ENCODE data around the gene NRN1L.
"Not testable (repeated sequence)": the region's sequence is repeated elsewhere in the genome, so short reads cannot be mapped to it uniquely, and the experiment has no call there.

The NRN1L gene

GRCh38 chr16:67882374-67883145, 2.1 kb upstream of the NRN1L start:
- DNase-seq, result peak in 54 of 56 donors; percentile 14 to 92 (median 74)

- peak in 5 of 56 donors; percentile 11 to 26 (median 21) for DNase-seq
Measured at GRCh38 chr16:67883146-67883871, 1.4 kb upstream of the NRN1L start.

GRCh38 chr16:67883872-67884261, 818 bp upstream of the NRN1L start:
- DNase-seq, result peak in 30 of 56 donors; percentile 8 to 68 (median 28)

- no peak for DNase-seq
Measured at GRCh38 chr16:67885545-67885944, 860 bp downstream of the NRN1L start.

- DNase-seq, result no peak
Measured at GRCh38 chr16:67885976-67886375, 1.3 kb downstream of the NRN1L start.

- DNase-seq, result no peak
Measured at GRCh38 chr16:67886387-67886786, 1.7 kb downstream of the NRN1L start.

GRCh38 chr16:67888331-67888730, 3.6 kb downstream of the NRN1L start:
- DNase-seq, result peak in 1 of 56 donors; percentile 12

- no peak for DNase-seq
Measured at GRCh38 chr16:67892375-67892774, 7.7 kb downstream of the NRN1L start.

- DNase-seq, result peak; percentile 60 to 98 (median 93)
Measured at GRCh38 chr16:67892899-67893742, 8.4 kb downstream of the NRN1L start, which contains the start of gene PSKH1. Gene PSKH1 (plus strand): TSS chr16:67893254. CDS start chr16:67908750, 15,496 bp downstream.

- DNase-seq, result no peak
Measured at GRCh38 chr16:67893743-67894399, 9.2 kb downstream of the NRN1L start.

GRCh38 chr16:67897231-67897630, 12.5 kb downstream of the NRN1L start:
- peak in 4 of 56 donors; percentile 5 to 34 (median 26) for DNase-seq

- no peak for DNase-seq
Measured at GRCh38 chr16:67901734-67902133, 17.0 kb downstream of the NRN1L start.

- no peak for DNase-seq
Measured at GRCh38 chr16:67902831-67903230, 18.1 kb downstream of the NRN1L start.

- DNase-seq, result no peak
Measured at GRCh38 chr16:67907397-67908180, 22.9 kb downstream of the NRN1L start.

GRCh38 chr16:67909056-67909742, 24.5 kb downstream of the NRN1L start:
- DNase-seq, result no peak

- peak in 51 of 56 donors; percentile 31 to 96 (median 79) for DNase-seq
Measured at GRCh38 chr16:67910158-67910557, 25.5 kb downstream of the NRN1L start.

- no peak for DNase-seq
Measured at GRCh38 chr16:67914758-67915495, 30.2 kb downstream of the NRN1L start.

- DNase-seq, result not testable (repeated sequence)
Measured at GRCh38 chr16:67915496-67915769, 30.7 kb downstream of the NRN1L start.
